AG04449 (cell line): Measurements from ENCODE around the gene SPACA4.

Source experiments
- CTCF ChIA-PET: fragments of 350-600 bp; formaldehyde crosslinking; extraction: SDS; loops from one replicate; lab custom pipeline; 2021; ENCODE audit warnings: antibody characterized with exemption; lab: Yijun Ruan, JAX
- POLR2A ChIA-PET: fragments of 400-600, 350-600 bp; formaldehyde crosslinking; extraction: SDS; loops from one replicate; lab custom pipeline; 2020; ENCODE audit warnings: antibody characterized with exemption, inconsistent platforms; lab: Yijun Ruan, JAX
- DNase-seq: peaks from one replicate; pipeline ENCODE4 v3.0.0-alpha.2; 2010; ENCODE audit warnings: low read depth, low spot score
- H3K4me3 ChIP-seq: 2 replicates; pipeline ENCODE4 v1.5.1; 2011; ENCODE audit warnings: low read depth, mild to moderate bottlenecking, control low read depth, low read length
- TF ChIP-seq, protein P1 (sequence below): IDR thresholded peaks from one replicate; pipeline ENCODE4 v1.5.1; 2011; ENCODE audit warnings: mild to moderate bottlenecking, moderate library complexity, low read length, control low read depth, inconsistent platforms; ENCODE audit not compliant: insufficient read depth; ENCODE audit errors: missing control alignments

Gene SPACA4

DNA sequence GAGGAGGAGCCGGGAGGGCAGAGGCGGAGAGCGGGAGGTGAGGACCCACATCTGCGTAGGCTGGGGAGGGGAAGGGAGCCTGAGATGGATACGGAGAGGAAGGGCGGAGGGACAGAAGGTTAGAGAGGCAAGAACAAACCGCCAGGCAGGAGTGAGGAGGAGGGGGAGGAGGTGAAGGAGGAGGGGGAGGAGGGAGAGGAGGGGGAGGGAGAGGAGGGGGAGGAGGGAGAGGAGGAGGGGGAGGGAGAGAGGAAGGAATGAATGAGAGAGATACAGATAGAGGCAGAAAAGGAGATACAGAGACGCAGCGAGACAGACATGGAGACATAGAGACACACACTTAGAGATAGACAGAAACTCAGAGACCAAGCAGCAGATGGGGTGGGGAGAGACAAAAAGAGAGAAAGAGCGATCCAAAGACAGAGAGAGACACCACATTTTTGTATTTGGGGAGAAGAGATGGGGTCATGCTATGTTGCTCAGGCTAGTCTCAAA lies 40.2 kb downstream of the SPACA4 start:
- TF ChIP-seq, protein P1, sequence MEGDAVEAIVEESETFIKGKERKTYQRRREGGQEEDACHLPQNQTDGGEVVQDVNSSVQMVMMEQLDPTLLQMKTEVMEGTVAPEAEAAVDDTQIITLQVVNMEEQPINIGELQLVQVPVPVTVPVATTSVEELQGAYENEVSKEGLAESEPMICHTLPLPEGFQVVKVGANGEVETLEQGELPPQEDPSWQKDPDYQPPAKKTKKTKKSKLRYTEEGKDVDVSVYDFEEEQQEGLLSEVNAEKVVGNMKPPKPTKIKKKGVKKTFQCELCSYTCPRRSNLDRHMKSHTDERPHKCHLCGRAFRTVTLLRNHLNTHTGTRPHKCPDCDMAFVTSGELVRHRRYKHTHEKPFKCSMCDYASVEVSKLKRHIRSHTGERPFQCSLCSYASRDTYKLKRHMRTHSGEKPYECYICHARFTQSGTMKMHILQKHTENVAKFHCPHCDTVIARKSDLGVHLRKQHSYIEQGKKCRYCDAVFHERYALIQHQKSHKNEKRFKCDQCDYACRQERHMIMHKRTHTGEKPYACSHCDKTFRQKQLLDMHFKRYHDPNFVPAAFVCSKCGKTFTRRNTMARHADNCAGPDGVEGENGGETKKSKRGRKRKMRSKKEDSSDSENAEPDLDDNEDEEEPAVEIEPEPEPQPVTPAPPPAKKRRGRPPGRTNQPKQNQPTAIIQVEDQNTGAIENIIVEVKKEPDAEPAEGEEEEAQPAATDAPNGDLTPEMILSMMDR = no peak
- H3K4me3 ChIP-seq = peak overlapping the region; percentile 57
- DNase-seq = no peak
- CTCF ChIA-PET = interaction anchor here (1.0 to 3.1 kb wide), 7 partner anchors 10 to 202 kb away, joined by 3 to 40 read pairs (median 21); partner anchors contain the start of gene NTN5
- POLR2A ChIA-PET = no interaction called here

GRCh38 chr19:48648134-48648533 lies 41.6 kb downstream of the SPACA4 start:
- no peak overlapping the region for H3K4me3 ChIP-seq
- DNase-seq = no peak
- TF ChIP-seq, protein P1 = no peak
- CTCF ChIA-PET = interaction anchor here (1.2 to 1.5 kb wide), 2 partner anchors 10 to 194 kb away, joined by 3 to 5 read pairs; no protein-coding TSS in a partner anchor
- POLR2A ChIA-PET = no interaction called here

DNA sequence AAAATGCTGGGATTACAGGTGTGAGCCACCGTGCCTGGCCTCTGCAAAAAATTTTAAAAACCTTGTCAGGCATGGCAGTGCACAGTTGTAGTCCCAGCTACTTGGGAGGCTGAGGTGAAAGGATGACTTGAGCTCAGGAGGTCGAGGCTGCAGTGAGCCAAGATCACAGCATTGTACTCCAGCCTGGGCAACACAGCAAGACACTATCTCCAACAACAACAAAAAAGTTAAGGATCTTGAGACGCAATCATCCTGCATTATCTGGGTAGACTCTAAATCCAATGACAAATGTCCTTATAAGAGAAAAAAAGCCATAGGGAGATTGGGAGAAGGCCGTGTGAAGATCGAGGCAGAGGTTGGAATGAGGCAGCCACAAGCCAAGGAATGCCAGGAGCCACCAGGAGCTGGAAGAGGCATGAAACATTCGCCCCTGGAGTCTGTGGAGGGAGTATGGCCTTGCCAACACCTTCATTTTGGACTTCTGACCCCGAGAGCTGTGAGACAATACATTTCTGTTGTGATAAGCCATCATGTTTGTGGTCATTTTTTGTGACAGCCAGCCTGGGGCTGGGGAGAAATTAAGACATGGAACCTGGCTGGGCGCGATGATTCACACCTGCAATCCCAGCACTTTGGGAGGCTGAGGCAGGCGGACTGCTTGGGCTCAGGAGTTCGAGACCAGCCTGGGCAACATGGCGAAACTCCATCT lies 44.6 kb downstream of the SPACA4 start:
- POLR2A ChIA-PET = interaction anchor here (0.6 kb wide), 1 partner anchor 227 kb away, joined by 4 read pairs; no protein-coding TSS in a partner anchor
- CTCF ChIA-PET = interaction anchor here (0.7 to 2.1 kb wide), 2 partner anchors 24 to 26 kb away, joined by 3 to 7 read pairs; no protein-coding TSS in a partner anchor

DNA sequence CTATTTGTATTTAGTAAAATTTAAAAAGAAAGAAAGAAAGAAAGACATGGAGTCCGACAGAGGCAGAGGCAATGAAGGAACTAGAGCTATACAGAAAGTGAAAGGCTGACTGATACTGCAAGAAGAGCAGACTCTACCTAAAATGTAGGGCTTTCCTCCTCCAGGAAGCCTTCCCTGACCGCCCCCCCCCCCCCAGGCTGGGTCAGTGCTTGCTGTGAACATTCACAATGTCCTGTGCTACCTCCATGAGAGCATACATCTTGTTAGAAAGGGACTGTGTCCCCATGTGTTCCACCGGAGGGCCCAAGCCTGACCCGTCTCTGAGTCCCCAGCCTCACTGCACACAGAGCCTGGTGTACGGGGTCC lies 45.1 kb downstream of the SPACA4 start:
- POLR2A ChIA-PET = interaction anchor here (0.6 kb wide), 1 partner anchor 227 kb away, joined by 4 read pairs; no protein-coding TSS in a partner anchor
- H3K4me3 ChIP-seq = no peak overlapping the region
- TF ChIP-seq, protein P1 = no peak
- no peak for DNase-seq
- CTCF ChIA-PET = interaction anchor here (0.7 to 2.1 kb wide), 2 partner anchors 24 to 26 kb away, joined by 3 to 7 read pairs; no protein-coding TSS in a partner anchor

More for the DNA sequence above, 44.6 kb downstream of the SPACA4 start:
- TF ChIP-seq, protein P1 = no peak
- no peak for DNase-seq
- H3K4me3 ChIP-seq = no peak overlapping the region

DNA sequence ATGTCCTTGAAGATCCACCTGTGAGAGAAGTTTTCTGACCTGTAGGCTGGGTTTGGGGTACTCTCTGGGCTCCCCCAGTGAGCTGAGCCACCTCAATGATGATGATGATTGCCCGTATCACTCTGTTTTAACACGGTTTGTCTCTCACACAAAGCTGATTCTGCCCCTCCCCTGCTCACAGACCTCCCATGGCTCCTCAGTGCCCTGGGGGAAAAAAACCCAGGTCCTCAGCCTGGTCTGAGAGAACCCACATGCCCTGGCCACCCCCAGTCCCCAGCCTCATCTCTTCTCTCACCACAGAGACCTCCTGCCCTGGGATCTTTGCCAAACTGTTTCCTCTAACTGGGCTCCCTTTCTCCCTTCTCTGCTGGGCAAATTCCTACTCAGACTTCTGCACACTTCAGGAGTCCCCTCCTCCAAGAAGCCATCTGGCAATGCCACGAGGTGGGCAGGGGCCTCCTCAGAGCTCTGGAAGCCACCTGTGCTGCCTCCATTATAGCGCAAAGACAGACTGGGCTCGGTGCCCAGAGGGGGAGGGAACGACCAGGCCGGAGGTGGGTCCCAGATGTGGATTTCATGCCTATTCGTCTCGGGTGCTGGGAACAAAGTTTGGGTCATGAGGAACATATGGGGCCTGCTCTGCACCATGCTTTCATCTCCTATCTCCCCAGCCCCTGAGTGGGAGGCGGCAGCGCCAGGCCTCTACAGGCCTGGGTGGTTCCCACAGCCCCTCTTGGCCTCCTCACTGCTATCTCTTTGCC lies 47.9 kb downstream of the SPACA4 start:
- TF ChIP-seq, protein P1 = no peak
- ChIA-PET POLR2A (no interaction called here), CTCF (interaction anchor here (1.5 to 2.0 kb wide), 2 partner anchors 9 to 21 kb away, joined by 5 to 9 read pairs; no protein-coding TSS in a partner anchor)
- no peak for DNase-seq
- H3K4me3 ChIP-seq = no peak overlapping the region
